Liver (tissue), 3 donors: ENCODE measurements around the gene KRTAP4-7.

ENCODE experiments used
- CTCF ChIP-seq: fragments of 150-350 bp; IDR thresholded peaks from 2 replicates; pipeline ENCODE4 v1.5.1; 2017; ENCODE audit warnings: improper control_type of control experiment, low read depth, low read length; ENCODE audit not compliant: missing input control
- EGR1 ChIP-seq, 2 donors: IDR thresholded peaks; 2 replicates each; pipeline ENCODE4 v1.6.1; 2016 to 2018; ENCODE audit warnings: antibody characterized with exemption in 2 of 2, low read depth in 2 of 2
- FOXA1 ChIP-seq: IDR thresholded peaks from 2 replicates; pipeline ENCODE4 v1.6.1; 2016; ENCODE audit warnings: antibody characterized with exemption
- GABPA ChIP-seq, 2 donors: IDR thresholded peaks in 1 of 2; conservative IDR thresholded peaks in 1 of 2; 2 replicates each; pipeline ENCODE4 v1.6.1; 2016; ENCODE audit warnings: antibody characterized with exemption in 2 of 2, mild to moderate bottlenecking in 1 of 2, moderate library complexity in 1 of 2
- MAX ChIP-seq: IDR thresholded peaks from 2 replicates; pipeline ENCODE4 v1.6.1; 2016; ENCODE audit warnings: antibody characterized with exemption
- RAD21 ChIP-seq, 2 donors: IDR thresholded peaks; 2 replicates each; pipeline ENCODE4 v1.6.1; 2016; ENCODE audit warnings: antibody characterized with exemption in 2 of 2, mild to moderate bottlenecking in 2 of 2
- SP1 ChIP-seq: IDR thresholded peaks from 2 replicates; pipeline ENCODE4 v1.6.1; 2018; ENCODE audit warnings: antibody characterized with exemption, mild to moderate bottlenecking
- TAF1 ChIP-seq: conservative IDR thresholded peaks from 2 replicates; pipeline ENCODE4 v1.6.1; 2016; ENCODE audit warnings: antibody characterized with exemption, mild to moderate bottlenecking
- ZBTB33 ChIP-seq: IDR thresholded peaks from 2 replicates; pipeline ENCODE4 v1.6.1; 2016; ENCODE audit warnings: antibody characterized with exemption
- TF ChIP-seq, protein P1 (sequence below): IDR thresholded peaks from 2 replicates; pipeline ENCODE4 v1.6.1; 2016; ENCODE audit warnings: antibody characterized with exemption
- donor health status: healthy.
- donor health status: healthy.

GRCh38 chr17:41049110-41049509 is 34.8 kb upstream of the KRTAP4-7 start:
- no peak for TF ChIP-seq CTCF
- TF ChIP-seq SP1: no peak
- TF ChIP-seq MAX: no peak
- no peak for TF ChIP-seq GABPA (IDR thresholded peaks at IDR 0.05 in 1 of 2, conservative IDR thresholded peaks at IDR 0.05 in 1 of 2)
- TF ChIP-seq, protein P1, sequence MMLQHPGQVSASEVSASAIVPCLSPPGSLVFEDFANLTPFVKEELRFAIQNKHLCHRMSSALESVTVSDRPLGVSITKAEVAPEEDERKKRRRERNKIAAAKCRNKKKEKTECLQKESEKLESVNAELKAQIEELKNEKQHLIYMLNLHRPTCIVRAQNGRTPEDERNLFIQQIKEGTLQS: no peak
- no peak for TF ChIP-seq RAD21 (IDR thresholded peaks at IDR 0.05)
- no peak for TF ChIP-seq EGR1 (IDR thresholded peaks at IDR 0.05; ENCODE audit: low read depth in 2 of 2)
- TF ChIP-seq TAF1: no peak
- TF ChIP-seq FOXA1: no peak
- TF ChIP-seq ZBTB33: no peak
